HCT116 (cell line): ENCODE results near the gene KAT6B.

ENCODE experiments used
- CEBPB ChIP-seq: IDR thresholded peaks from 2 replicates; pipeline ENCODE4 v1.6.1; 2012; ENCODE audit warnings: low read depth
- CTCF ChIP-seq, 3 experiments: fragments of 200-600 bp in 1 of 3; sonication (generic) in 1 of 3; IDR thresholded peaks in 2 of 3; conservative IDR thresholded peaks in 1 of 3; 2 replicates each; pipeline ENCODE4 v1.5.1; 2012 to 2017; ENCODE audit warnings: low read depth in 2 of 3, low read length in 2 of 3, antibody characterized with exemption in 1 of 3, borderline replicate concordance in 1 of 3, control low read depth in 1 of 3, mild to moderate bottlenecking in 1 of 3, mixed read lengths in 1 of 3, mixed run types in 1 of 3, moderate library complexity in 1 of 3; ENCODE audit not compliant: insufficient read depth in 1 of 3
- MAX ChIP-seq: IDR thresholded peaks from 2 replicates; pipeline ENCODE4 v1.6.1; 2012
- POLR2A ChIP-seq: IDR thresholded peaks from 2 replicates; pipeline ENCODE4 v1.7.0; 2011; ENCODE audit warnings: borderline replicate concordance; ENCODE audit not compliant: insufficient read depth, insufficient read length; ENCODE audit errors: extremely low read depth
- POLR2AphosphoS5 ChIP-seq: IDR thresholded peaks from 2 replicates; pipeline ENCODE4 v1.6.1; 2011; ENCODE audit warnings: mild to moderate bottlenecking, low read depth, low read length, moderate library complexity
- RAD21 ChIP-seq: IDR thresholded peaks from 2 replicates; pipeline ENCODE4 v1.6.1; 2012; ENCODE audit warnings: low read depth, mild to moderate bottlenecking
- ZNF274 ChIP-seq: fragments of 200-500 bp; sonication (Bioruptor generic); IDR thresholded peaks from 2 replicates; pipeline ENCODE4 v1.6.1; 2014; ENCODE audit warnings: mild to moderate bottlenecking, low read depth, low read length, inconsistent platforms

GRCh38 chr10:74890460-74890859, 64.1 kb downstream of the KAT6B start:
- TF ChIP-seq POLR2AphosphoS5 (no peak), RAD21 (no peak), CTCF (IDR thresholded peaks at IDR 0.05 in 2 of 3, conservative IDR thresholded peaks at IDR 0.05 in 1 of 3; ENCODE audit: borderline replicate concordance in 1 of 3, insufficient read depth in 1 of 3, low read depth in 2 of 3, low read length in 2 of 3) (no peak), MAX (no peak), CEBPB (no peak), ZNF274 (no peak), POLR2A (no peak)
